Measurements from ENCODE around the gene KRT9.
"Not testable (repeated sequence)": the region's sequence is repeated elsewhere in the genome, so short reads cannot be mapped to it uniquely, and the experiment has no call there.

KRT9 gene

DNA sequence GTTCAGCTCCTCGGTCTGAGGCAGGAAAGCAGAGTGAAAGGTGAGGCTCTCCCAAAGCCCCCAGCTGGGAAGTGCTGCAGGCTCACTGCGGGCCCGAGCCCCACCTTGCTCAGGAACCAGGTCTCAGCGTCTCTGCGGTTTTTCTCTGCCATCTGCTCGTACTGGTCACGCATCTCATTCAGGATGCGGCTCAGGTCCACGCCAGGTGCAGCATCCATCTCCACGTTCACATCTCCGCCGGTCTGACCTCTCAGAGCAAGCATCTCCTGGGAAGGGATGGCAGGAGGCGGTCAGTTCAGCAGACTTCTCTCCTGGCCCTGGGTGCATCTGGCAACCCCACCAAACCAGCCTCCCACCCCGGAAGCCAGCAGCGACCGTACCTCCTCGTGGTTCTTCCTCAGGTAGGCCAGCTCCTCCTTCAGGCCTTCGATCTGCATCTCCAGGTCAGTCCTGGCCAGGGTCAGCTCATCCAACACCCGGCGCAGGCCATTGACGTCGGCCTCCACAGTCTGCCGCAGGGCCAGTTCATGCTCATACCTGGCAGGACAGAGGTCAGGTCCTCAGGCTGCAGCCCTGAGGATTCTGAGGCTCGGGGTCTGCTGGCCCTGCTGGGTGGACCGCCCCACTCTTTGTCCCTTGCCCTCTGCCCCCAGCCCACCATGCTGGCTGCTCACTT, 39.2 kb upstream of the KRT9 start:
- DNase-seq (ENCODE audit: low read depth, low spot score) = no peak
- CTCF ChIA-PET = interaction anchor here (1.1 to 4.5 kb wide), 3 partner anchors 38 to 62 kb away, joined by 3 to 23 read pairs (median 4); no protein-coding TSS in a partner anchor
- no peak overlapping the region for H3K4me3 ChIP-seq (ENCODE audit: low read depth, low read length)
- TF ChIP-seq, protein P1, sequence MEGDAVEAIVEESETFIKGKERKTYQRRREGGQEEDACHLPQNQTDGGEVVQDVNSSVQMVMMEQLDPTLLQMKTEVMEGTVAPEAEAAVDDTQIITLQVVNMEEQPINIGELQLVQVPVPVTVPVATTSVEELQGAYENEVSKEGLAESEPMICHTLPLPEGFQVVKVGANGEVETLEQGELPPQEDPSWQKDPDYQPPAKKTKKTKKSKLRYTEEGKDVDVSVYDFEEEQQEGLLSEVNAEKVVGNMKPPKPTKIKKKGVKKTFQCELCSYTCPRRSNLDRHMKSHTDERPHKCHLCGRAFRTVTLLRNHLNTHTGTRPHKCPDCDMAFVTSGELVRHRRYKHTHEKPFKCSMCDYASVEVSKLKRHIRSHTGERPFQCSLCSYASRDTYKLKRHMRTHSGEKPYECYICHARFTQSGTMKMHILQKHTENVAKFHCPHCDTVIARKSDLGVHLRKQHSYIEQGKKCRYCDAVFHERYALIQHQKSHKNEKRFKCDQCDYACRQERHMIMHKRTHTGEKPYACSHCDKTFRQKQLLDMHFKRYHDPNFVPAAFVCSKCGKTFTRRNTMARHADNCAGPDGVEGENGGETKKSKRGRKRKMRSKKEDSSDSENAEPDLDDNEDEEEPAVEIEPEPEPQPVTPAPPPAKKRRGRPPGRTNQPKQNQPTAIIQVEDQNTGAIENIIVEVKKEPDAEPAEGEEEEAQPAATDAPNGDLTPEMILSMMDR (IDR thresholded peaks at IDR 0.05; ENCODE audit: insufficient read depth, low read length, missing control alignments) = no peak
- POLR2A ChIA-PET = no interaction called here

DNA sequence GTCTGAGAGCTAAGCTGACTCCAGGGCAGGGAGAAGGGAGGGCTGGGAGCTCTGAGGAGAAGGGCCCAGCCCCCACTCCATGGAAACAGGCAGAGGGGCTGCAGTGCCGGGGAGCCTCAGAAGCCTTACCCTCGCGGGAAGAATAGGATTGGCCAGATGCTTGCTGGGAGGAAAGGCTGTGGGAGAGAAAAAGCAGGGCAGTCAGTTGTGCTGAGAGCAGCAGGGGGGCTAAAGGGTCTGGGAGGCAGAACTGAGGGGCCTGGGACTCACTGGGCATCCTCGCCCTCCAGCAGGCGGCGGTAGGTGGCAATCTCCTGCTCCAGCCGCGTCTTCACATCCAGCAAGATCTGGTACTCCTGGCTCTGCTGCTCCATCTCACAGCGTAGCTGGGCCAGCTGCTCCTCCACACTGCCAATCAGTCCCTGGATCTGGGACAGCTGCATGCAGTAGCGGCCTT, 38.2 kb upstream of the KRT9 start:
- DNase-seq (ENCODE audit: low read depth, low spot score); POLR2A ChIA-PET; H3K4me3 ChIP-seq (ENCODE audit: low read depth, low read length): not testable (repeated sequence)
- TF ChIP-seq, protein P1 (IDR thresholded peaks at IDR 0.05; ENCODE audit: insufficient read depth, low read length, missing control alignments) = peak; percentile 24
- CTCF ChIA-PET = interaction anchor here (0.7 to 4.5 kb wide), 5 partner anchors 9 to 61 kb away, joined by 3 to 23 read pairs (median 3); no protein-coding TSS in a partner anchor

DNA sequence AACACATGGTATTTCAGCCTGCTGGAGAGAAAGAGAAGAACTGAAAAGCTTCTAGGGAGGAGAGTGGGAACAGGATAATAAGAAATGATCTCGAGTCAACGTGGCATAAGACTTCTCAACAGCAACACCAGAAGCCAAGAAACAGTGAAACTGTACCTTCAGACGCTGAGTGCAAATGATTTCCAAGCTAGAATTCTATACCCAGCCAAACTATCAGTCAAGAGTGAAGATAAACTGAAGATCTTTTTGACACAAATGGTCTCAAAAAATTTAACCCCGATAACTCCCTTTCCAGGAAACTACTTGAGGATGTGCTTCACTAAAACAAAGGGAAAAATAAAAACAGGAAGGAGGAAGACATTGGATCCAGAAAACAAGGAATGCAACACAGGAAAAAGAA, 35.1 kb upstream of the KRT9 start:
- H3K4me3 ChIP-seq (ENCODE audit: low read depth, low read length); POLR2A ChIA-PET; DNase-seq (ENCODE audit: low read depth, low spot score): not testable (repeated sequence)
- CTCF ChIA-PET = interaction anchor here (2.0 kb wide), 1 partner anchor 41 kb away, joined by 7 read pairs; no protein-coding TSS in a partner anchor

DNA sequence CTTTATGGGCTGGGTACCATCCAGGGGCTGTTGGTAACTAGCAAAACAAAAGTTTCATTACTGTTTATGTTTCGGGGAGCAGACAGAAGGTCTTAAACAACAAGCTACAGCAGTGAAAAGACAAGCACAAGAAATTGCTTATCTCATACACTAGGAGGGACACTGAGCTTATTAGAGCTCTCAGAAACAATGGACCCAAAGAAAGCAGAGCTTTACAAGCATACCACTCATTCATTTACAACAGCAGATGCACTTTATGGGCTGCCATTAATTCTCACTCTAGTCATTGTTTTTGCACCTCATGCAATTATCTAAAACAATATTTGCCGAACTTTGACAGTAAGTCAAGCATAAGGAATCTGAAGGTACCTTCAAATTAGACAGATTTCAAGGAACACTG, 30.7 kb upstream of the KRT9 start:
- CTCF ChIA-PET = interaction anchor here (0.9 to 2.3 kb wide), 7 partner anchors 9 to 60 kb away, joined by 3 to 19 read pairs (median 3); no protein-coding TSS in a partner anchor
- no peak overlapping the region for H3K4me3 ChIP-seq (ENCODE audit: low read depth, low read length)
- TF ChIP-seq, protein P1 (IDR thresholded peaks at IDR 0.05; ENCODE audit: insufficient read depth, low read length, missing control alignments) = no peak
- no peak for DNase-seq (ENCODE audit: low read depth, low spot score)
- POLR2A ChIA-PET = no interaction called here

DNA sequence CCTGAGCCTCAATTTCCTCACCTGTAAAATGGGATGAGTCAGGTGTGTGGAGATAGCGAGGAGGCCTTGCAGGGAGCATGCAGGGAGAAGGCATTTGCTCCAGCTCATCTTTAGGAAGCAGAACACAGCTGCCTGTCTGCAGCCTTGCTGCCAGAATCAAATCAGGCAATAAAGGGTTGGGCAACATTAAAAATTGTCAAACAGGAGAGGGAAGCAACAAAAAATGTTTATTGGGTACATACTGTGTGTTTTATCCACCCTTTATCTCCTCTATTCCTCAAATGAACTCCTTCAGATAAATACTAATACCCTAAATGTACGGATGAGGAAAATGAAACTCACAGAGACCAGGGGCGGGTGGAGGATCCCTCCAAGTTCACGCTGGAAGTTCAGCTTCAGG, 28.5 kb upstream of the KRT9 start:
- TF ChIP-seq, protein P1 (IDR thresholded peaks at IDR 0.05; ENCODE audit: insufficient read depth, low read length, missing control alignments) = no peak
- POLR2A ChIA-PET = no interaction called here
- H3K4me3 ChIP-seq (ENCODE audit: low read depth, low read length) = no peak overlapping the region
- no peak for DNase-seq (ENCODE audit: low read depth, low spot score)
- CTCF ChIA-PET = interaction anchor here (0.6 to 1.4 kb wide), 3 partner anchors 9 to 52 kb away, joined by 3 to 5 read pairs (median 3); no protein-coding TSS in a partner anchor

DNA sequence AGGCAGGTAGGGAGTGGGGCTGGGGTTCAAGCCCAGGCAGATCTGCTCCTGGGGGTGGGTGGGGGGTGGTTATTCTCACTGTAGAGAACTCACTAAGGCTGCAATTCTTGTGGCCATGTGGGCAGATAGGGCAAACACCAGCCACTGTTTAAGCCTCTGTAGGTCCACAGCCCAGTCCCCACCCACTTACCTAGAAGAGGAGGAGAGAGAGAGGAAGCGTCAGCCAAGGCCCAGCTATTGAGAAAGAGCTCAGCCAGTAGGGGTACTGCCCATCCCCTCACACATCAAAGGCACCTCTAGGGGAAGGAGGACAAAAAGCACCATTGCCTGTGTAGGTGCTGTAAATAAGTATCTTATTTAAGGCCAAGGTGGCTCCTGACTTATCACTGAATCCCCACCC, 27.8 kb upstream of the KRT9 start:
- ChIA-PET CTCF (no interaction called here), POLR2A (no interaction called here)
- TF ChIP-seq, protein P1 (IDR thresholded peaks at IDR 0.05; ENCODE audit: insufficient read depth, low read length, missing control alignments) = no peak
- no peak for DNase-seq (ENCODE audit: low read depth, low spot score)
- H3K4me3 ChIP-seq (ENCODE audit: low read depth, low read length) = no peak overlapping the region
